Astrocyte of the hippocampus (primary cell): ENCODE measurements around the gene MCFD2.
"Not testable (repeated sequence)": the region's sequence is repeated elsewhere in the genome, so short reads cannot be mapped to it uniquely, and the experiment has no call there.

Experiments used
- DNase-seq: peaks from one replicate; pipeline ENCODE4 v3.0.0; 2011; ENCODE audit warnings: low read depth, low spot score

MCFD2 gene

GRCh38 chr2:46902465-46902864 lies 13.1 kb downstream of the MCFD2 start:
- DNase-seq, result peak; percentile 41

GRCh38 chr2:46901611-46902010 lies 14.0 kb downstream of the MCFD2 start:
- no peak for DNase-seq

- DNase-seq, result no peak
Observed at GRCh38 chr2:46900381-46900780, 15.2 kb downstream of the MCFD2 start.

DNA sequence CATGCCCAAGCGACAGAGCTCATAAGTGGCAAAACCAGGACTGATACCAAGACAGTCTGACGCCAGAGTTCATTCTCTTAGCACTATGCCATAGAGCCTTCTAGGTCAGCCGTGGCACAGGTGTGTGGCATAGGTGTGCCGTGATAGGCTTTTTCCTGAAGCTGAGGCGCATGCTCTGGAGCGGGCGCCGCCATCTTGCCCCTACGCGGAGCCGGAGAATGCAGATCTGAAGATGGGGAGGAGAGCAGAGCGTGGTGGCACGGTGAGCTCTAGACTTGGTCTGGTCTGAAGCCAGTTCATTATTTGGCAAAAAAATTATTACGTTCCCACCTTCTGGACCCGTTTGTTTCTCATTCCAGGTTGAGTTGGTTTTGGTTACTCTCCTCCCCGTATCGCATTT lies 16.6 kb downstream of the MCFD2 start:
- DNase-seq, result no peak

DNA sequence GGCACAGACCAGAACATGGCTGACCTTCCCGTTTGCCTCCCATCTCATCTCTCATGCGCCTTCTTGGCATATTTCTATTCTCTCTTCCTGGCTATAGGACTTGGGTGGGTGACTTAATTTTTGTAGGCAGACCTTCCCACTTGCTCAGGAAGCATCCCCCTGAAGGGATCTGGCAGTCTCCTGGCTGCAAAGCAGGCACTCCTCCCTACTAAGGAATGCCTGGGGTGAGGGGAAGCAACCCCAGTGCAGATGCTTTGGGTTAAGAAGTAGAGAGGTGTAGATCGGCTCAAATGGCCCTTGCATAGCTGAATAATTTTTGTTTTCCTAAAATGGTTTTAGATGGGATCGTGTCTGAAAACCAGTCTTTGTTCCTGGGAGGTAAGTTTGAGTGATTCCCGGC lies 17.6 kb downstream of the MCFD2 start:
- no peak for DNase-seq

- no peak for DNase-seq
Observed at GRCh38 chr2:46893269-46893939, 22.2 kb downstream of the MCFD2 start.

- DNase-seq, result no peak
Observed at GRCh38 chr2:46891956-46892553, 23.6 kb downstream of the MCFD2 start.

- no peak for DNase-seq
Observed at GRCh38 chr2:46888421-46888952, 27.1 kb downstream of the MCFD2 start.

GRCh38 chr2:46887028-46887885 lies 28.3 kb downstream of the MCFD2 start:
- no peak for DNase-seq

DNA sequence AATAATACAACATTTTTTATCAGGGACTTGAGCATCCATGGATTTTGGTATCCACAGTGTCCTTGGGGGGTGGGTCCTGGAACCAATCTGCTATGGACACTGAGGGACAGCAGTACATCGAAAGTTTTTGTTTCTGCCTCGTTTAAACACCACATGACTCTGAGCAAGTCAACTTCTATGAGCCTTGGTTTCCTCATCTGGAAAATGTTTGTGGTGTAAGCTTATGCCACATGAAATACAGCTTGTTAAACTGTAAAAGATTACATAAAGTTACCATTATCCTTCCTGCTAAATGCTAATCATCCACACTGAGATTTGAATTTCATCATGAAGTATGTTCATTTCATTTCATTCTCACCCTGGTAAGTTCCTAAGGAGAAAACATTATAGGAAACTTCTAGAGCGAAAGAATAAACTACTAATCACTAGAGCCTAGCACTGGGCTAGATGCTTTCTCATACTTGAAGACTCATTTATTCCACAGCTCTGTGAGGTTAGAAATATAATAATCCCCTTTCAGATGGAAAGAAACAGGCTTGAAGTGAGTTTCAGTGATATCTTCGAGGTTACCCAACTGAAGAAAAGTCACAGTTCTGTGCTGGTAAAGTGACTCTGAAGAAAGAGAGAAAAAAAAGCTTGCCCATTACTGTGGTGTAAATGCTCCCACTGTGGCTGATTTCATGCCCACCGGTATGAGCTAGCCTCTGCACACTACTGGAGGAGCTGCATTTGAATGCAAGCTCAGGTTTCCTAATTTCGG lies 29.2 kb downstream of the MCFD2 start:
- DNase-seq, result no peak

- DNase-seq, result peak; percentile 74
Observed at GRCh38 chr2:46885376-46885775, 30.2 kb downstream of the MCFD2 start.

- no peak for DNase-seq
Observed at GRCh38 chr2:46879511-46879910, 36.1 kb downstream of the MCFD2 start.

GRCh38 chr2:46878886-46879285 lies 36.7 kb downstream of the MCFD2 start:
- DNase-seq, result peak; percentile 58

DNA sequence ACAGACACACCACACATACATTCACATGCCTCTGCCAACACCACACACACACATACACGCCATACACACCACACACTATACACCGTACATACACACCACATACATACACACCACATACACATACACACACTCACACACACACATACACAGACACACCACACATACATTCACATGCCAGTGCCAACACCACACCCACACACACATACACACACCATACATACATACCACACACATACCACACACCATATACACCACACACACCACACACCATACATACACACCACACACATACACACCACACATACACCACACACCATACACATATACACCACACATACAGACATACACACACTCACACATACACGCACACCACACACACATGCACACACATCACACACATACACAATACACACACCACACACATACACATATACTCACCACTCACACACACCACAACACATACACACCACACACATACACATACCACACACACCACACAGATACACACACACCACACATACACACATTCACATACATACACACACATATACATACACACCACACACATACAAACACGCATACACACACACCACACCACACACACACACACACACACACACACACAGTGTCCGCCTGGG lies 37.2 kb downstream of the MCFD2 start:
- DNase-seq, result no peak

DNA sequence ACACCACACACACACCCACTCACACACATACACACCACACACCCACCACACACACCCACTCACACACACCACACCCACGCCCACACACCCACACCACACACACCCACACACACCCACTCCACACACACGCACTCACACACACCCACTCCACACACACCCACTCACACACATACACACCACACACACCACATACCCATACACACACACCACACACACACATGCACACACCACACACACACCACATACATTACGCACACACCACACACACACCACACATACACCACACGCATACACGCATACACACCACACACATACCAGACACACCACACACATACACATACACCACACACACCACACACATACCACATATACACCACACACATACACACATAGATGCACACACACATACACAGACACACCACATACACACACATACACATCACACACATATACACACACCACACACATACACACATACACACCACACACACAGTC lies 37.9 kb downstream of the MCFD2 start:
- no peak for DNase-seq

DNA sequence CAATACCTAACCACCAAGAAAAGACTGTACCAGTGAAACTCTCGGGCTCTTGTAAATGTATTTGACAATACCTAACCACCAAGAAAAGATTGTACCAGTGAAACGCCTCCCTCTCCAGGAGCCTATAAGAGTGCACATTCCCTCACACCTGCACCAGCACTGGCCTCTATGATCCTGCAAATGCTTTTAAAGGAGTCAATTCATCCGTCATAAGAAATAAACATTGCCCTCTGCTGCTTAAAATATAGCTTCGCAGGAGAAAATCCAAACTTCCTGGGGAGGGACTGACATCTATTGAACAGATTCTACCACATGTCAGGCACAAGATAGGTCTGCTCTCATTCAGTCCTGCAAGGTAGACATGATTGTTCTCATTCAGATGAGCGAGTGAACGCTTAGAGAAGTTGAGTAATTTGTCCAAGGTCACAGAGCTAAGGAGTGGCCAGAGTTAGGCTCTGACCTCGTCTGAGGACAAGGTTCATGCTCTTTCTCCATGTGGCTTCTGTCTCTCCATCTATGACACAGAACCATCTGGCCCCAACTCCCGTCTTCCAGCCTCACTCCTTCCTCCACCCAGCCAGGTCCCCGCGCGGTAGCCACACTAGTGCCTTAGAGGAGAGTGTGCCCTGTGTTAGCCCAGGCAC lies 38.7 kb downstream of the MCFD2 start:
- peak; percentile 74 for DNase-seq

DNA sequence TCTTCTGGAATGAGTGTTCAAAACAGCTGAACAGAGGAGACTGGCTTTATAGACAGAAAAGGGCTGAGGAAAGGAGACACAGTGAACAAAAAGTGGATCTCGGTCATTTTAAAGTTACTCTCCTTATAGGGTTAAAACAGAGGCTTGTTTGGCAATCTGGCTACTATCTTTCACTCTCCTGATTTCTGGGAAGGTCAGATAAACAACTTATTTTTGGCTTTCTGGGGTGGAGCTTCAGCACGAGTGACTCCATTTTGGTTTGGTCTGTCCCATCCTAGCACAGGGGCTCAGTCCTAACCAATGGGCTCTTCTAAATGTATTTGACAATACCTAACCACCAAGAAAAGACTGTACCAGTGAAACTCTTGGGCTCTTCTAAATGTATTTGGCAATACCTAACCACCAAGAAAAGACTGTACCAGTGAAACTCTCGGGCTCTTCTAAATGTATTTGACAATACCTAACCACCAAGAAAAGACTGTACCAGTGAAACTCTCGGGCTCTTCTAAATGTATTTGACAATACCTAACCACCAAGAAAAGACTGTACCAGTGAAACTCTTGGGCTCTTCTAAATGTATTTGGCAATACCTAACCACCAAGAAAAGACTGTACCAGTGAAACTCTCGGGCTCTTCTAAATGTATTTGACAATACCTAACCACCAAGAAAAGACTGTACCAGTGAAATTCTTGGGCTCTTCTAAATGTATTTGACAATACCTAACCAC lies 39.5 kb downstream of the MCFD2 start:
- not testable (repeated sequence) for DNase-seq

DNA sequence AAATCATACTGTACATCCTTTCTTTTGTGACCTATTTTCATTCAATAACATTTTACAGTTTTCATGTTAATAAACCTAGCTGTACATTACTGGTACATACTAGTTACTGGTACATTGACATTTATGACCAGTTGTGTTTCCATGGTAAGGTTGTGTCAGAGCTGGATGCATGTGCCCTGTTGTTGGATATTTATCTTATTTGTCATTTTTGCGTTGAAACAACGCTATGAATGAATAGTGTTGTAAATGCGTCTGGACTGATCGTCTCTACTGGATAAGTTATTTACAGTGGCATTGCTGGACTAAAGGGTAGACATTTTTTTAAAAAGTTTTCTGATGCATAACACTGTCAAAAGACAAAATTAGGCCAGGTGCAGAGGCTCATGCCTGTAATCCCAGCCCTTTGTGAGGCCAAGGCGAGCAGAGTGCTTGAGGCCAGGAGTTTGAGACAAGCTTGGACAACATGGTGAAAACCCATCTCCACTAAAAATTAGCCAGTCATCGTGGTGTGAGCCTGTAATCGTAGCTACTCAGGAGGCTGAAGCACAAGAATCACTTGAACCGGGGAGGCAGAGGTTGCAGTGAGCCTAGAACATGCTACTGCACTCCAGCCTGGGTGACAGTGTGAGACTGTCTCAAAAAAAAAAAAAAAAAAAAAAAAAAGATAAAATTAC lies 40.2 kb downstream of the MCFD2 start:
- no peak for DNase-seq

- no peak for DNase-seq
Observed at GRCh38 chr2:46874236-46874929, 41.2 kb downstream of the MCFD2 start.
